Activated T-cell treated with anti-CD3 and anti-CD28 coated beads for 1 hour (primary cell): ENCODE measurements around the gene PPP1R16B.
"Not testable (repeated sequence)": the region's sequence is repeated elsewhere in the genome, so short reads cannot be mapped to it uniquely, and the experiment has no call there.

Experiments
- DNase-seq: peaks from one replicate; pipeline ENCODE4 v3.0.0-alpha.2; 2020; ENCODE audit warnings: low read depth

Gene PPP1R16B

DNA sequence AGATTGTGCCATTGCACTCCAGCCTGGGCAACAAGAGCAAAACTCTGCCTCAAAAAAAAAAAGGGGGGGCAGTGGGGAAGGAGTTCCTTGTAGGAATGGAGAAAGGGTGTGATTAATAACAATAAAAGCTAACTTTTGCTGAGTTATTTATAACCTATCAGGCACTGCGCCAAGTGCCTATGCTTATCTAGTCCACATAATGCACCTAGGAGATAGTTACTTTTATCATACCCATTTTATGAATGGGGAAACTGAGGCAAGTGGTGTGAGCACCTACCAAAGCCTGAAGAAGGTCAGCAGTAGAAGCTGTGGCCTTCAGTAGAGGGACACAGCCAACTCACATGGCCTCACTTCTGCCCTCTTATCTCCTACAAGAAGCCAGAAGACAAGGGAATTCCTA lies 13.6 kb upstream of the PPP1R16B start:
- DNase-seq = no peak

DNA sequence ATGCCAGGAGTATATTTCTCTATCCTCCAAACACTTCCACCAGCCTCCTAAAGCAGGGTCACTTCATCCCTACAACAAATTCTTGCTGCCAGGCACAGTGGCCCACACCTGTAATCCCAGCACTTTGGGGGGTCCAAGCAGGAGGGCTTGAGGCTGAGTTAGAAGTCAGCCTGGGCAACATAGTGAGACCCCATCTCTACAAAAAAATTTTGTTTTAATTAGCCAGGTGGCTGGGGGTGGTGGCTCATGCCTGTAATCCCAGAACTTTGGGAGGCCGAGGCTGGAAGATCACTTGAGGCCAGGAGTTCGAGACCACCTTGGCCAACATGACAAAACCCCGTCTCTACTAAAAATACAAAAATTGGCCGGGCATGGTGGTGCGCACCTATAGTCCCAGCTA lies 11.4 kb upstream of the PPP1R16B start:
- not testable (repeated sequence) for DNase-seq

DNA sequence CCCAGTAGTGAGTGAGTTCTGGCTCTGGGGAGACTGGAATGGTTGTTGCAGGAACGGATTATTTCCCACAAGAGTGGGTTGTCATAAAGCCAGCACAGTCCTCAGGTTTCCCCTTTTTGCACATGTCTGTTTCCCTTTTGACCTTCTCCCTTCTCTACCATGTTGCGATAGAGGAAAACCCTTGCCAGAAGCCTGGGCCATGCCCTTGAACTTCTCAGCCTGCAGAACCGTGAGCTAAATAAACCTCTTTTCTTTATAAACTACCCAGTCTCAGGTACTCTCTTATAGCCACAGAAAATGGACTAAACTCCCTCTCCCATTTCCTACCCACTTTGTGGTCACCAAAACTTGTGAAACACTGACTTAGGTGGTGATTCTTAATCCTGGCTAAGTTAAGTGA lies 7.2 kb upstream of the PPP1R16B start:
- no peak for DNase-seq

DNA sequence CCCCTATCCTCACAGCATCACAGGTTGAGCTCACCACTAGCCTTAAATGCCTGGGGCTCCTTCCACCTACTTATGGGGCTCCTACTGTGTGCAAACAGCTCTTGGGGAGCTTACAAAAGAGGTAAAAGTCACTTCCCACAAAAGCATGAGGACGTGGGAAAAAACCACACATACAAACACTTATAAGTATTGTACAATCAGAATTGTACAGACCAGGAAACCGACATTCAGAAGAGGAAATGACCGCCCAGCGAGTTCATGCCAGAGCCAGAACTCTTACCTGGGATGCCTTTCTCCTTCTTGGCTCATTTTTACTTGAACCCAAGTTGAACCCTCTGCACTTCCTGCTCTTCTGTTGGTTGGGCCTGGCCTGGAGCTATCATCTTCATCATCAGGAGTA lies 6.3 kb upstream of the PPP1R16B start:
- no peak for DNase-seq

DNA sequence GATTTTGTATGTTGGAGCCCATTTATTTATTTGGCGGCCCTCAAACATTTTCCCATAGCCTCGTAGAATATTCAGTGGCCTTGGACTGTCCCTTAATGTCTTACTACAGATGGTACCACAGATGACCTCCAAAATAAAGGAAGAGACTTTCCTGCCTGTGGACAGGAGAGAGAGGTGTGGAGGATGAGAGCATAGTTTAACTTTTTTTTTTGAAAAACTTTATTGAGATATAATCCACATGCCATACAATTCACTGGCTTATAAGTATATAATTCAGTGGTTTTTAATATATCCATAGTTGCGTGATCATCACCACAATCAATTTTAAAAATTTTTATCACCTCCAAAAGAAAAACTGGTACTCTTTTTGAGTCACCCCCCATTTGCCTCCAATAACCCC lies 4.6 kb upstream of the PPP1R16B start:
- DNase-seq = no peak

DNA sequence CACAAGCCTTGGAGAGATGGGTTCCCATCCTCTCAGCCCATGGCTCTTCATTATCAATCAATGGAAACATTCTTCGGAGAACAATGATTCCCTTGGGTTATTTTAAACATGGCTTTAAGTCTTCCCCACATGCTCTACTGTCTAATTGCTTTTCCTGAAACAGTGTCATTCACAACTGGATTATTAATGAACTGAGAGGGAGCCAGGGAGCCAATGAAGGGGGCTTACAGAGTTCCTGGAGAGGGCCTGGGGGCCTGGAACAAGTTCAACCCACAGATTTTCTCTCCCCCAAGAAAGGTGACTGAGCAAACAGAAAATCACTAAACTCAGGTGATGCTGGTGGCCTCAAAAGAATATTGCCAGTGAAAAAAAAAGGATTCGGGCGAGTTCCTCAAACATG lies 1.3 kb upstream of the PPP1R16B start:
- DNase-seq = no peak

DNA sequence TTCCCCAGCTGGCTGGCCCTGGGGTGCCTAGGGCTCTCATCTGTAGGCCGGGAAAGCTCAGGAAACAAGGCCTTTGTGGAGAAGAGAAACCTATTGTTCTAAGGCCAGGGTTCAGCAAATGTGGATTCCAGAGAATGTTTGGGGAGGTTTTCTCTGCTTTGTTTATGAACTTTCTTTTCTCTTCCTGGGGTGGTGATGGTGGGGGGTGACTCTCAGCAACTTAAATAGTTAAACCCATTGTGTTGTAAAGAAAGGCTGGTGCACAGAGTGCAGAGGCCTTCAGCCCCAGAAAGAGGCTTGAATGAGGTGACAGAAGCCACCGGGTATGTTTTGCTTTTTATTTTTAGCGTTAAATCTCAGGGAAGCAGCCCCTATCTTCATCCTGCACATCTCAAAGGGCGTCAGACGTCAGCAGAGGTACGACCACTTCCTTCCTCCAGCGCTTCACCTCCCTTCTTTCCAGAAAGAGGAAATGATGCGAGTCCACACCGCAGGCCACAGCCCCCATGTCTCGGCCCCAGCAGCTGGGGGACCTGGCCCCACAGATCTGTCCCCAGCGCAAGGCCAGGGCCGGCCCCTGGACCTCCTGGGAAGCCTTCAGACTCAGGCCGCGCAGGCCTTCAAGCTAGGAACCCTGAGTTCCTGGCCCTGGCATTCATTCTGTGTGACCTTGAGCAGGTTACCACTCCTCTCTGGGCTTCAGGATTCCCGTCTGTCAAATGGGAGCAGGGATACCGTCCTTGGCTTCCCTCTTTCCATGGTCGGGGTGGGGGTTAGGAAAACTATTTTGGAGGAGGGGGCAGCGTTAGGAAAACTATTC lies 605 bp upstream of the PPP1R16B start:
- DNase-seq = peak; percentile 53

DNA sequence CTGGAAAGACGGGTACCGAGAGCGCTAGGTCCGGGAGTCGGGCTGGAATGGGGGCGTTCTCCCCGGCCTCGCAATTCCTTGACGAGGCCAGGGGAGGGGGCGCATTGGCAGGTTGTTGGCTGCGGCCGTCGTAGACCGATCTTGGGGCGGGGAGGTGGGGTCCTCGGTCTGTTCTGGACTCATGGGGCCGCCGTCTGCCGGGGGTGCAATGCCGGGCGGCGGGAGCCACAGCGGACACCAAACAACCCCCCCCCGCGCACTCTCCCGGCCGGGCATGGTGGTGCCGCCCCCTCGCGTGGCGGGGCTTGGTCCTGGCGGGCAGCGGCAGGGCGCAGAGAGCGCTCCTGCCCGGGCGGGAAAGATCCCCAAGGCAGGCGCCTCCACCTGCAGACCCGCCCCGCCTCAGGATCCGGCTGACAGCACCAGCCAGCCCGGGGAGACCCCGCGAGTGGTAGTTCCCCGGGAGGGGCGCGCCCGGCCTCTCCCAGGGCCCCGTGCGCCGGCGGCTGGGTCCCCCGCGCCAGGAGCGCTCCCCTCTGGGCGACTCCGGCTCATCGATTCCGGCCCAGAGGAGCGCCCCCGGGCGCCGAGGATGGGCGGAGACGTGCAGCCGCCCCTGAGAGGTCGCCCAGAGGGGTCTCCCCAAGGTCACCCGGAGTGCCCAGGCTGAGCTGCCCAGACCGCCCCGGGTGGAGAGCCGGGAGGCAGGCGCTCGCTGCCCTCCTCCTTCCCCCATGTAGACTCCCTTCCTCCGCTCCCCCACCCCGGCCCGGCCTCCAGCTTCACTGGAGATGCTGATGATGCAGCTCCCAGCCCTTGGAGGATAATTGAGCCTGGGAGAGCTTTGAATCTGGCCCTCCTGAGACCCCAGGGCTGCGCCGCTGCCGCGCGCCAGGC lies 709 bp downstream of the PPP1R16B start:
- DNase-seq = peak; percentile 31

DNA sequence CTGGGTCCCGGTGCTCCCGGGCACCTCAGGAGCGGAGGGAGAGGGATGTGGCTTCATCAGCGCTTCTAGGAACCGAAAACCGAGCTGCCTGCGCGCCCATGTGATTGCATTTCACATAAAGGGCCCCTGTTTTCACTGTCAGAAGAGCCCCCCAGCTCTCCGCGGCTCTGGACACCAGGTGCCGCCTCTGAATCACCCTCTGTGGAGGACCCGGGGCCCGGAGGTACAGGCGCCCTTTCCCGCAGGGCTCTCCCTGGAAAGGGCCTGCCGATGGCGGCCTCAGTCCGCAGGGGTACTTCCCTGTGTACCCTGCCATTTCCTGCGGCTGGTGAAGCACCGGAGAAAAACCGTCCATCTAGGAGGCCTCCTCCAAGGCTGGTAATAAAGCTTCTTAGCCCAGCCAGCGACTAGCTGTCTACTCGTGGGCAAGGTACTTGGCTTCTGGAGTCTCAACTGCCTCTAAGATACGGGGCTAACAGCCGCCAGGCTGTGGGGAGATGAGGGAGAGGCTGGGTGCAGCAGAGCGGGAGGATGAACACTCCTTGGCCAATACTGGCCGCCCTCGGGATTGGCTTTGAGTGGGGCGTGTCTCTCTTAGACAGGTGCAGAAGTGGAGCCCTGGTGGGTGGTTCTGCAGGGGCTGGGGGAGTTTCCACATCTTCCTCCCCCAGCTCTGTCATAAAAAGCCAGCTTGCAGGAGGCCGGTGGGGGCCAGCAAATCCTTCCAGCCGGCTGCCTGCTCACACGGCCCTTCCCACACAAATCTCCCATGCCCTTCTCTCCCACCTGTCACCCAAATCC lies 1.6 kb downstream of the PPP1R16B start:
- DNase-seq = peak; percentile 13

DNA sequence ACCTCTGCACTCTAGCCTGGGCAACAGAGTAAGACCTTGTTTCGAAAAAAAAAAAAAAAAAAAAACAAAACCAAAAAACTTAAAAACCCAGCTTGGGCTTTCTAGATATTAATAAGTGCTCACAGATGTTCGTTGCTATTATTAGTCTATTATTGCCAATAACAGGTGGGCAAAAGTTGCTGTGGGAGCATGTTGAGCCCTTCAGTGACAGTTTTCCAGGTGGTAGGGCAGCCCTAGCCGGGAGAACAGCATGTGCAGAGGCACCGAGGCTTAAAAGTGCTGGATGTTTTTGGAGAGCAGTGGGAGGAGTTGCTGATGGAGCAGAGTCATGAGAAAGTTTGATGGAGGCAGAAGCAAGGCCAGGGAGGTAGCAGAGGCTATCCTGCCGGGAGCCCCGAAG lies 4.4 kb downstream of the PPP1R16B start:
- DNase-seq = no peak

DNA sequence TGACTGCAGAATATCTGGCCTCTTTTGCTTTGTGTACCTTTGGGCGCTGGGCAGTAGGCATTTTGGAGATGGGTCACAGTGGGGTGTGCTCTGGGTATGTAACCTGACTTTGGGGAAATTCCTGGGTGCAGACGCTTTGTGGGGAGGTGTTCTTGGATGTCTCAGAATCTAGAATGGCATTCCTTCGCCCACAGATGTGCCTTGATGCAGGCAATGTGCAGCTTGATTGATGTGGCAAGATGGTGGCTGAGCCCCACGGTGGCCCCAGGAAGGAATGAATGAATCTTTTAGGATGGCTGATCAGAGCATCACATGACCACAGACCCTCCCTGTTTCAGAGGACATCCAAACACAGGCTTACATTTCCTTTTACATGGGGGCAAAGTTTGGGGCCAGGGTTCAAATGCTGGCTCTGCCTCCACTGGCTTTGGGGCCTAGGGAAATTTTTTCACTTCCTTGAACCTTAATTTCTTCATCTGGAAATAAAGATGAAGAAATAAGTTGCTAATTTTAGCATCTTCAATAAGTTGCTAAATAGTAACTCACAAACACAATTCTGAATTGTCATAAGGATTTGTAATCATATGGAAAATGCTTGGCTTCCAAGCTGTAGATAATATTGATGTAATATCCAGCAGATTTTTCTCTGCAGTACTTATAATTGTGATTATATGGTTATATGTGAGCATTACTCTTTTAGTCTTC lies 5.6 kb downstream of the PPP1R16B start:
- no peak for DNase-seq

DNA sequence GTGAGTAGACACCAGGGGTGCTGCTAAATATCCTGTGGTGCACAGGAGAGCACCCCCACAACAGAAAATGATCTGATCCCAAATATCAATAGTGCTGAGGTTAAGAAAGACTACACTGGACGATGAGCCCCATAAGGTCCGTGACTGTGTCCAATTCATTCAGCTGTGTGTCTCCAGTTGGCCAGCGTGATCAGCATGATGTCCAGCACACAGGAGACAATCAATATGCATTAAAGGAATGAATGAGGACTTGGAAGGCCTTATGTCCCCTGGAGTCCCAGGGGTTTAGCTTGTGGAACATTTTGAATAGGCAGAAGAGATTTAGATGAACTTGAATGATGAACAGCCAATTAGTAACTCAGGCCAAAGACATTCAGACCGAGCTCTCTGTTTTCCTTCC lies 6.3 kb downstream of the PPP1R16B start:
- DNase-seq = no peak

DNA sequence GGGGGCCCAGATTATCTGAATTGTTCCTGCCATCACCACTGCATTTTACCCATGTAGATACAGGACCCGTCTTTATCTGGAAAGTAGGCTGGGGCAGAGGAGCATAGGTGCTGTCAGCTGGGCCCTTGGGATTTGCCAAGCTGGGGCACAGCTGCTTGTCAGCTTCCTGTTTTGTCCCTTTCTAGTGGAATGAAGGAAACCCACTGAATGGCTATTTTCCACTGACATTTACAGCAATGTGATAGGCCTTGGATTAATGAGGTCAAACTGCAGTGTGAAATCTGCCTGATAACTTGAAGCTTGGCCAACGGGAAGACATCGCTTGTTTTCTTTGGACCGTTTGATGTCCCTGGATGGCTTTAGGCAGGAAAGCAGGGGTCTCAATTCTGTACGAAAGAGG lies 6.7 kb downstream of the PPP1R16B start:
- no peak for DNase-seq

DNA sequence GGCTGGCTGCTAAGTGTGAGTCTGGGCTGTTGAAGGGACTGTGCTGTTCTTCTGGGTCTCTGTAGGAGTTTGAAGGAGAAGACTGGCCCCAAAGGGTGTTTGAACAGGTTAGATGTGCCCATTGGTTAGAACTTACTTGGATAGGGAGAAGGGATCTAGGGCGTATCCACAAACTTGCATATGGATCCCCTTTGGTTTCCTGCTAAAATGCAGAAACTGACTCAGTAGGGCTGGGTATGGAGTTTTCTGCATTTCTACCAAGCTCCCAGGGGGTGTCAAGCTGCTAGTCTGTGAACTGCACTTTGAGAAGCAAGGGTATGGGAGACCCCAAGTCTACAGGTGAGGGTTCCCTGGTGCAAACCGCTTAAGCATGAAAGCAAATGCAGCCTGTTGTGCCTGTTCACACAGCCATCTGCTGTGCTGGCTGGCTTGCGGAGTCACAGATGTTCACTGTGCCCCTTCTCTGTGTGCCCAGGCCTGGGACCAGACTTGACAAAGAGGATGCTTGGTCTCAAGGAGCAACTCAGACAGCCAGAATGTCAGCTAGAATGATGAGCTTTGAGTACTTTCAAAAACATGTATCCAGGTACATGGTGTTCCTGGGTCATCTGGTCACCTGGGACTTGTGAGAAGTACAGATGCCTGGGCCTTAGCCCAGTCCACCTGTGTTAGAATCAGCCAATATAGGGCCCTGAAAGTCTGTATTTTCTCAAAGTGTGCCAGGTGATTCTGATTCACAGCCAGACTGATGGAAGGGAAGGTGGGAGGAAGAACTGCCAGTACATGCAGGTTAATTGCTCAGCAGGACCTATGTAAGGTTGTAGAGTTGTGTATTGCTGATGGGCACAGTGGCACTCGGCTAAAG lies 7.4 kb downstream of the PPP1R16B start:
- DNase-seq = no peak

DNA sequence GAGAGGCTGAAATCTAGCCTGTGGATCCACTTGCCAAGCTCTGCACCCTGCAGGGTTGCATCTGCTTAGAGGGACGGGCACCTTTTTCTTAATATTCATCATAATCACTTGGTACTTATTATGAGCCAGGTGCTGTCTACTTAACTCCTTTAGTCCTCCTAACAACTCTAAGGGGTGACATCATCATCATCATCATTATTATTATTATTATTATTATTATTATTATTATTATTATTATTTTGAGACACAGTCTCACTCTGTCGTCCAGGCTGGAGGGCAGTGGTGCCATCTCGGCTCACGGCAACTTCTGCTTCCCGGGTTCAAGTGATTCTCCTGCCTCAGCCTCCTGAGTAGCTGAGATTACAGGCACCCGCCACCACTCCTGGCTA lies 8.1 kb downstream of the PPP1R16B start:
- DNase-seq = not testable (repeated sequence)

DNA sequence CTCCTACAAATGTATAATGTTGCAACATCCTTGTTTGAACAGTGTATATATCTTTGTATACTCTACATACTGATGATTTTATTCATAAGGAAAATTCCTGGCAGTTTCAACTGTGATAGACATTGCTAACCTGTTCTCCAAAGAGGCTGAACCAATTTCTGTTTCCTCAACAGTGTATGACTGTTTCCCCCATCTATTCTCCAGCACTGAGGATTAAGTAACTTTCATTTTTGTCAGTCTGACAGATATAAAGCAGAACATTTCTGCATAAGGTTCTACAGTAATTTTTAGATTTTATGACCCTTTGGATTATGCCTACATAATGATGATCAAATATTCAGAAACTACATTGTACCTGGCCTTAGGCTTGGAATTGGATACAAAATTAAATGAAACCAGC lies 9.9 kb downstream of the PPP1R16B start:
- no peak for DNase-seq

DNA sequence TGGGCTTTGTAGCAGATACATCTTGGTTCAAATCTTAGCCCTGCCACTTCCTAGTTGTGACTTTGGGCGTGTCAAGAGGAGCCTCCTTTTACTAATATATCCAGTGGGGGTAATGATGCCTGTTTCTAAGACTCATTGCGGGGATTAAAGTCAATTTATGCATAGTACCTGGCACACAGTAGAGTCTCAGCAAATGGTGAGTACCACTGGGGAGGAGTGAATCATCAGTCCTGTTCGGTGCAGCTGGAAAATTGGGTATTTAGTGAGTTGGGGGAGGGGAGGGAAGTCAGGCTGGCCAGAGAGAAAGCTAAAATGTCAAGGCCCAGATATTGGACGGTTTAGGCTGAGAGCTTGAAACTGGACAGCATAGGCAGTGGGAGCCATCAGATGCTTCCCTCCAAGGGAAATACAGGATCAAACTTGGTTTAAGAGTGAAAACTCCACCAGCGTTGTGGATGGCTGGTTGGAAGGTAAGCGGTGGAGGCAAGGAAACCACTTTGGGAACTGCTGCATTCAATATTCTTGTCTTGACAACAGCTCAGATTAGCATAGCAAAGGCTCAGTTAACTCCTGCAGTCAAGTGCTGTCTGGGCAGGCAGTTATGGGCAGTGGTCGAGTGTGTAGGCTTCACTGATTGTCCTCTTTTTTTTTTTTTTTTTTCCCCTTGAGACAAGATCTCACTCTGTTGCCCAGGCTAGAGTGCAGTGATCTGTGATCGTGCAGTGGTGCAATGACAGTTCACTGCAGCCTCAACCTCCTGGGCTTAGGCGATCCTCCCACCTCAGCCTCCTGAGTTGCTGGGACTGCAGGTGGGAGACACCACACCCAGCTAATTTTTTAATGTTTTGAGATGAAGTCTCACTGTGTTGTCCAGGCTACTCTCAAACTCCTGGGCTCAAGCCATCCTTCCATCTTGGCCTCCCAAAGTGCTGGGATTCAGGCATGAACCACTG lies 12.9 kb downstream of the PPP1R16B start:
- DNase-seq = no peak

DNA sequence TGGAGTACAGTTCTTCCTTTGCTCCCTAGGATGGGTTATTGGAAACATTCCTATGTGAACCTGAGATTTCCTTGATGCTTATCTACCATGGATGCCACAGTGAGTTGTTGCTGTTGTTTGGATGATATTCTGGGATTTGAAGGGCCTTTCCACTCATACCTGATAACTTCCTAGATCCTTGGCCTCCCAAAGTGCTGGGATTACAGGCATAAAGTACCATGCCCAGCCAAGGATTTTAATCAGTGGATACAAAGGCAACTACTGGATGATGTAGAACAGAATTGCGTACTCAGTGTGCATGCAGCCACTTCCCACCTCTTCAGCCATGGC lies 20.0 kb downstream of the PPP1R16B start:
- DNase-seq = no peak

DNA sequence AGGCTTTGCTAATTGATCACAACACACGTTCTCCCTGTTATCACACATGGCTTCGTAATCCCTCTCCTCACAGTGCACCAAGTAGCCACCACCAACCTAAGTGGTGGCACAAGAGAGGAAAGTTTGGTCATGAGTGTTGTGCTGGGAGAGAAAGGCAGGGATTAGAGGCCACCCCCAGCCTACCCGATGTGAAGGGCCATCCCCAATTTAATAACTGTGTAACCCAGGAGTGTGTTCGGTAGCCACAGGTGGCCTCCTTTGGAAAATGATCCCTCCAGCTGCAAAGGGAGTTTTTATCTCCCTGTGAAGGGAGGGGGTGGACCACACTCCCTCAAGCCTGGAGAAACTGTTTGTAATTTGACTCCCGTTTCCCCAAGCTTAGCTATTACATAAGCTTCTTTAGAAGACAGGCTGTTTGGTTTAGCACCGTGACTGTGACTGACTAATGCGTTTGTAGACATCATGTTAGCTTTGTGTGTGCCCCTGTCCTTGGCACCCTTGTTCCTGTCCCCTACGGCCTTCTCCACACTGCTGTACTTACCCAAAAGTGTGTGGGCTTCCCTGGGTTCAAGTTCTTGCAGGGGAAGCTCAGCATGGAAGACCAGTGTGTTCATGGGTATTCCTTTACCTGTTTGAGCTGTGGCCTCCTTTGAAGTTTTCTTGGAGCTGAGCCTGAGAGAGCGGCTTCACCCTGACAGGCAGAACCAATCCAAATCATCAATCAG lies 20.6 kb downstream of the PPP1R16B start:
- no peak for DNase-seq
